Prostate gland (tissue), 2 donors: ENCODE measurements around the gene PCDH1. TPM values are rescaled to one million over a fixed set of nuclear protein-coding genes. Genes with fewer than 3 reads are reported as not detected.

Source experiments
- DNase-seq: peaks from one replicate; pipeline ENCODE4 v3.0.0-alpha.2; 2019; ENCODE audit warnings: low spot score
- H3K27ac ChIP-seq, 2 donors: fragments of 200-600 bp; sonication (generic); 2 replicates each; pipeline ENCODE4 v1.5.1; 2017 to 2019
- H3K27me3 ChIP-seq: fragments of 200-600 bp; sonication (generic); replicated peaks from 2 replicates; pipeline ENCODE4 v1.5.1; 2019; ENCODE audit not compliant: insufficient read depth
- H3K36me3 ChIP-seq, 2 donors: fragments of 200-600 bp; sonication (generic); 1 replicate in 1 of 2; 2 replicates in 1 of 2; pipeline versions ENCODE4 v1.5.1 to v1.8.1; 2017 to 2019
- H3K4me1 ChIP-seq: fragments of 200-600 bp; sonication (generic); replicated peaks from 2 replicates; pipeline ENCODE4 v1.5.1; 2019
- H3K4me3 ChIP-seq, 2 donors: fragments of 200-600 bp; sonication (generic); 2 replicates each; pipeline ENCODE4 v1.5.1; 2017 to 2019
- H3K9me3 ChIP-seq: fragments of 200-600 bp; sonication (generic); 2 replicates; pipeline ENCODE4 v1.5.1; 2017
- POLR2A ChIP-seq: fragments of 450-650 bp; IDR thresholded peaks from one replicate; pipeline ENCODE4 v1.6.1; 2016; ENCODE audit warnings: antibody characterized with exemption, mild to moderate bottlenecking
- POLR2AphosphoS5 ChIP-seq: sonication (generic); formaldehyde crosslinking; IDR thresholded peaks from one replicate; pipeline ENCODE4 v1.6.1; 2017; ENCODE audit warnings: antibody characterized with exemption
- WGBS: methylation state at CpG from one replicate; pipeline ENCODE4 v1.1.5; 2018; 5-methylcytosine and 5-hydroxymethylcytosine counted together
- intact Hi-C: fragments of 100-400 bp; cut with DNase I; formaldehyde crosslinking; loops from one replicate; pipeline ENCODE4 v1.14.2; 2022
- total RNA-seq, 2 donors: library from RNA; depleted of rRNA; stranded (reverse); fragments of >200 nt; gene quantifications; one replicate each; pipeline ENCODE4 v1.1.0, GENCODE V29; 2016
- TF ChIP-seq, protein P1 (sequence below), 4 experiments: fragments of 200-600 bp in 2 of 4; fragments of 450-650 bp in 2 of 4; sonication (generic) in 2 of 4; IDR thresholded peaks; 1 replicate in 3 of 4; 2 replicates in 1 of 4; pipeline ENCODE4 v1.5.1; 2016 to 2019; ENCODE audit warnings: antibody characterized with exemption in 4 of 4, mild to moderate bottlenecking in 2 of 4, moderate library complexity in 2 of 4

Gene PCDH1
- total RNA-seq, 2 donors from 2014 or later, result 49.2 to 81.1 TPM

DNA sequence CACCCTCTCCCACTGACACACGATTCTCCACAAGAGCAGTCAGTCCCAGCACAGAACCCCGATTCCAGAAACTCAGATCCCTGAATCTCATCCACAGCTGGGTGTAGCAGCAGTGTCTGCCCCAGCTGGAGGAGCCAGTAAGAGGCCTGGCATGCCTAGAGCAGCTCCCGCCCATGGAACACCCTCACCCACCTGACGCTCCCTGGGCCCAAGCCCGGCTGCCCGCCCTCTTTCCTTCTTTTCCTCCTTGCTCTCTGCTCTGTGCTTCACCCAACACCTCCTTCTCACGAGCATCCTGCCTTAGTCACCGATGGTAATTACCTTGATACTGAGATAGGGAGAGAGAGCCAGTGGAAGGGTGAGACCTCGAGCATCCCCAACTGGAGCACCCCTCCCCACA lies 8.7 kb downstream of the PCDH1 start:
- 50% methylated on average over 9 of the region's 9 CpGs for WGBS
- peak overlapping the region; percentile 45 to 81 for H3K27ac ChIP-seq
- peak; percentile 59 for DNase-seq

DNA sequence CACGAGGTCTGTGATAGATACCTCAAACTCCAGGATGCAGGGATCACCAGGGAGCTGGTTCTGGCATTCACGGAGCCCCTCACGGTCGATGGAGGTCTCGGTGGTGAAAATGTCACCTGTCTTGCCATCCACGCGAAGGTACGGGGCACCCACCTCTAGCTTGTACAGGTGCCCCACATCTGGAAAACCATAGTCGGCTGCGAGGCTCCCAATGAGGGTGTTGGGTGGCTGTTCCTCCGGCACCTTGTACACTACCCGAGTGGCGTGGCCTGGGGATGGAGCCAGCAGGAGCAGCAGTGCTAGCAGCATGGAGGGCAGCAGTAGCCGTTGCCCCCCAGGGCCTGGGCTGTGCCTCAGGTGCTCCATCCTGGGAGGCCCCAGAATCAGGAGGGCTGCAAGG lies 9.2 kb downstream of the PCDH1 start:
- intact Hi-C loops, result no loop called here
- H3K4me1 ChIP-seq, result peaks cover 10% of the 10 kb centered on the region
- WGBS, result 89% methylated on average over 14 of the region's 14 CpGs
- no peaks in the 10 kb centered on the region for H3K9me3 ChIP-seq
- TF ChIP-seq, protein P1, sequence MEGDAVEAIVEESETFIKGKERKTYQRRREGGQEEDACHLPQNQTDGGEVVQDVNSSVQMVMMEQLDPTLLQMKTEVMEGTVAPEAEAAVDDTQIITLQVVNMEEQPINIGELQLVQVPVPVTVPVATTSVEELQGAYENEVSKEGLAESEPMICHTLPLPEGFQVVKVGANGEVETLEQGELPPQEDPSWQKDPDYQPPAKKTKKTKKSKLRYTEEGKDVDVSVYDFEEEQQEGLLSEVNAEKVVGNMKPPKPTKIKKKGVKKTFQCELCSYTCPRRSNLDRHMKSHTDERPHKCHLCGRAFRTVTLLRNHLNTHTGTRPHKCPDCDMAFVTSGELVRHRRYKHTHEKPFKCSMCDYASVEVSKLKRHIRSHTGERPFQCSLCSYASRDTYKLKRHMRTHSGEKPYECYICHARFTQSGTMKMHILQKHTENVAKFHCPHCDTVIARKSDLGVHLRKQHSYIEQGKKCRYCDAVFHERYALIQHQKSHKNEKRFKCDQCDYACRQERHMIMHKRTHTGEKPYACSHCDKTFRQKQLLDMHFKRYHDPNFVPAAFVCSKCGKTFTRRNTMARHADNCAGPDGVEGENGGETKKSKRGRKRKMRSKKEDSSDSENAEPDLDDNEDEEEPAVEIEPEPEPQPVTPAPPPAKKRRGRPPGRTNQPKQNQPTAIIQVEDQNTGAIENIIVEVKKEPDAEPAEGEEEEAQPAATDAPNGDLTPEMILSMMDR (IDR thresholded peaks at IDR 0.05), result no peak
- no peak for TF ChIP-seq POLR2AphosphoS5
- no peaks in the 10 kb centered on the region for H3K36me3 ChIP-seq
- DNase-seq, result no peak
- no peaks in the 10 kb centered on the region for H3K27me3 ChIP-seq
- H3K4me3 ChIP-seq, result no peak overlapping the region
- H3K27ac ChIP-seq, result peak overlapping the region; percentile 45 to 81

More for the DNA sequence above, 8.7 kb downstream of the PCDH1 start:
- H3K27me3 ChIP-seq, result no peaks in the 10 kb centered on the region
- H3K4me1 ChIP-seq, result peaks cover 10% of the 10 kb centered on the region
- intact Hi-C loops, result no loop called here
- TF ChIP-seq POLR2AphosphoS5, result peak; percentile 42
- TF ChIP-seq POLR2A, result peak; percentile 60
- TF ChIP-seq, protein P1 (IDR thresholded peaks at IDR 0.05), result no peak
- no peaks in the 10 kb centered on the region for H3K36me3 ChIP-seq
- no peak overlapping the region for H3K4me3 ChIP-seq
- no peaks in the 10 kb centered on the region for H3K9me3 ChIP-seq

DNA sequence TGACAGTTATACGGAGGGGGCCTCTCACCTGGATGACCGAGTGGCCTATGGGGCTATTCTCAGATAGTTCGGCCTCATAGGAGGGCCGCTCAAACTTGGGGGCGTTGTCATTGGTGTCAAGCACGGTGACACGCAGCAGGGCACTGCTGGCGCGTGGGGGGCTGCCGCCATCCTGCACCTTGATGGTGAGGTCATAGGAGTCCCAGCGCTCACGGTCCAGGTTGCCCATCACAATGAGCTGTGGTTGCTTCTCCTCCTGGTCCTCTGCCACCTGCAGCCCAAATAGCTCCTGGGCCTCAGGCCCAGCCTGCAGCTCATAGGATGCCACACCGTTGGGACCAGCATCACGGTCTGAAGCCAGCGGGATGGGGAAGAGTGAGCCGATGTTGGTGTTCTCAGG lies 9.7 kb downstream of the PCDH1 start:
- Histone ChIP-seq H3K27ac (peak overlapping the region in 1 of 2 donors; percentile 81), H3K36me3 (no peaks in the 10 kb centered on the region), H3K9me3 (no peaks in the 10 kb centered on the region), H3K27me3 (no peaks in the 10 kb centered on the region), H3K4me3 (no peak overlapping the region), H3K4me1 (peaks cover 10% of the 10 kb centered on the region)
- DNase-seq, result no peak
- intact Hi-C loops, result no loop called here
- no peak for TF ChIP-seq POLR2AphosphoS5
- TF ChIP-seq, protein P1 (IDR thresholded peaks at IDR 0.05), result no peak
- 94% methylated on average over 14 of the region's 16 CpGs for WGBS

DNA sequence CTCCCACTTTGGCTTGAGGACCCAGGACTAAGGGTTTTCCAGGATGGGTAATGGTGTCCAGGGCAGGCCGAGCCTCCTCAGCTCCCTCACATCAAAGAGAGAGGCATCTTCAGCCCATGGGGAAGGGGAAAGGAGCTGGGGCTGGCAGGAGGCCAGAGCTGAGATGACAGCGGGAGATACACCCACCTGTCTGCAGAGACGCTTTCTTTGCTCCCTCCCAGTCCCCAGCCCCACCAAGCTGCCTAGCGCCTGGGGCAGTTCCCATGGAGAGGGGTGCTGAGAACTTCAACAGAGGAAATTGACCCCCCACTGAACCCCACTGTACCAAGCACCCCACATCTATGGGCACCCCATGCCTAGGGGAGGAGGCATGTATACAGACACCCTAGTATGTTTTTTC lies 10.6 kb downstream of the PCDH1 start:
- Histone ChIP-seq H3K4me3 (no peak overlapping the region), H3K36me3 (no peaks in the 10 kb centered on the region), H3K27ac (peak overlapping the region; percentile 81 to 89), H3K9me3 (no peaks in the 10 kb centered on the region), H3K27me3 (no peaks in the 10 kb centered on the region), H3K4me1 (peaks cover 10% of the 10 kb centered on the region)
- TF ChIP-seq, protein P1 (IDR thresholded peaks at IDR 0.05), result no peak
- TF ChIP-seq POLR2A (no peak), POLR2AphosphoS5 (no peak)
- WGBS, result 49% methylated on average over 4 of the region's 4 CpGs
- intact Hi-C loops, result no loop called here
- DNase-seq, result no peak

DNA sequence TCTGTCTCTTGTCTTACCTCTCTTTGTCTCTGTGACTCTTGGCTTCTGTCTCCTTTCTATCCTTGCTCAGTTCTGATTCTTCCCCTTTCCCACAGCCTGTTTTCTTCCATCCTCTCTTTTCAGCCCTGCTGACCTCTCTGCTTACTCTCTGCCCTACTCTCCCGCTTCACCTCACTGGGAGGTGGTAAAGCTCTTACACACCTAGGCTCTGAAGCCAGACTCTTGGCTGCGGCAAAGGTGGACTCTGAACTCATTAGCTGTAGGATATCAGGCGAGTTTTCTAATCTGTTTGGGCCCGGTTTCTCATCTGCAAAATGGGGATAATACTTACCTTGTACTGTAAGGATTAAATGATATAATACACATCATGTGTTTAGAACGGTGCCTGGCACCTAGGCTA lies 11.1 kb downstream of the PCDH1 start:
- Histone ChIP-seq H3K27ac (peak overlapping the region; percentile 81 to 89), H3K4me3 (no peak overlapping the region), H3K4me1 (peaks cover 10% of the 10 kb centered on the region), H3K36me3 (no peaks in the 10 kb centered on the region), H3K9me3 (no peaks in the 10 kb centered on the region), H3K27me3 (no peaks in the 10 kb centered on the region)
- WGBS, result 87% methylated on average over 5 of the region's 5 CpGs
- intact Hi-C loops, result no loop called here
- DNase-seq, result no peak
- TF ChIP-seq POLR2A (no peak), POLR2AphosphoS5 (no peak)
- TF ChIP-seq, protein P1 (IDR thresholded peaks at IDR 0.05), result no peak
